HG03342 (cell line): Measurements from ENCODE around the gene SPINK5.

Experiments used
- ATAC-seq: cut with Tn5 transposase; IDR thresholded peaks from one replicate; pipeline ENCODE4 v1.9.1; 2021; ENCODE audit warnings: mild to moderate bottlenecking, moderate library complexity; ENCODE audit not compliant: unreplicated experiment

Gene SPINK5

DNA sequence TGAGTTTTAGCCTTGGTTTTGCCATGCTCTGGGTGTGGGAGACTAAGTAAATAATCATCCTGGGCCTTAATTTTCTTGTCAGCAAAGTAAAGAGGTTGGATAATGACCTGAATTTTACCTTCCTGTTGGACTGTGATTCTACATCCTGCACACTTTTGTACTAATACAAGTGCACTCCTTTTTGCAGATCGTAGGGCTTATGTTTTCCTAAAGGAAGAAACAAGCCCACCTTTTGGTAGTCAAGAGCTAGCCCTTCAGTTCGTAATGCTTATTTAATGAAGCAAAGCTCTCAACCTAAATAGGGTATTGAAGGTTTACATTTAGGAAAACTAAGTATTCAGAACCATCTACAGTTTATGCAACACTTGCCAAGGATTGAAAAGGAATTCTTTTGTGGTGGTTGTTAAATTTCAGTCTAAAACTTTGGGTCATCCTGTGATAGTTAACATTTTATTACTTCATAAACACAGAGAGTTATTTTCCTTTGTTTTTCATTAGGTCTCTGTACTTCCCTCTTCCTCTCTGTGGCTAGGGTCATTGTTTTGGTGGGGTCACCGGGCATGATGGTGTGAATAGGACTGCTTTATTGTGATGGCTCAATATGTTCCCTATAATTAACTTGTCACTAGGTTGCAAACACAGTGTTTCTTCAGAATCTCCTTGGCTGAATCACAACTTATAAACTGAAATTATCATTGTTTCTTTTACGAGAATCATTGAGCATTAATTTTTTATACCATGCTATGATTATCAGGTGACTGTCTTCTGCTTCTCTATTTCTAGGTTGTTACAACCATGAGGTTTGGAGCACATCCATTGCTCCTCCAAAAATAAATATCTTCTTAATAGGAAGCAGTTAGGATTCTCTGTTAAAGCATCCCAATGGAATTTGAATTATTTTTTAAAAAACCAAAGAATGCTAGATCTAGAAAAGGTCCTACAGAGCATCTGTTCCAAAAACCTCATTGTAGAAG, 28.5 kb downstream of the SPINK5 start:
- ATAC-seq: no peak

DNA sequence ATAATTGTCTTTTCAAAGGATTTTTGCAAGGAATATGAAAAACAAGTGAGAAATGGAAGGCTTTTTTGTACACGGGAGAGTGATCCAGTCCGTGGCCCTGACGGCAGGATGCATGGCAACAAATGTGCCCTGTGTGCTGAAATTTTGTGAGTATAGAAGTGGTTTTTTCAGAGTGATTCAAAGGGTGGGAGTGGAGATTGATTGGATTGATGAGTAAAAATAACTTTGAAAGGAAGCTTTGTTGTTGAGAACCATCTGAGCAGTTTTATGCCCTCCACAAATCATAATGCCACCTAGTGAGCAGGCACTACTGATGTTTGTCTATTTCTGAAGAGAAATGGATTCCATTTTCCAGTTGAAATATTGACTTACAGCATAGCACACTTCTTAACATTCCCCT, 30.6 kb downstream of the SPINK5 start:
- ATAC-seq: no peak

DNA sequence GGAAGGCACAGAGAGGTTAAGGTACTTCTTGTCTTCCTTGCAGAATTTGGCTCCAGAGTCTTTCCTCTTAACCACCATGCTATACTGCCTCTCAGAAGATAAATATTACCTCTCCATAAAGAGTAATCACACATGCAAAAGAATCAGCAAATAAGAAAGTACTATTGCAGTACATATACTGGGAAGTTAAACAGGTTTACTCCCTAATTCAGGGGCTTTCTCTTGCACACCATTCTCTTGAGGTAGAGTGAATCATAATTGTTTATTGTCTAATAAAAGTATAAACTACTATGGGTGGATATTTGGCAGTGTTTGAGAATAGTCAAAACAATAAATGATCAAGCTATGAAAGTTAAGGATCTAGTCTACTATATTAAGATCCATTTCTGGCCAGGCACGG, 40.4 kb downstream of the SPINK5 start:
- ATAC-seq: no peak

DNA sequence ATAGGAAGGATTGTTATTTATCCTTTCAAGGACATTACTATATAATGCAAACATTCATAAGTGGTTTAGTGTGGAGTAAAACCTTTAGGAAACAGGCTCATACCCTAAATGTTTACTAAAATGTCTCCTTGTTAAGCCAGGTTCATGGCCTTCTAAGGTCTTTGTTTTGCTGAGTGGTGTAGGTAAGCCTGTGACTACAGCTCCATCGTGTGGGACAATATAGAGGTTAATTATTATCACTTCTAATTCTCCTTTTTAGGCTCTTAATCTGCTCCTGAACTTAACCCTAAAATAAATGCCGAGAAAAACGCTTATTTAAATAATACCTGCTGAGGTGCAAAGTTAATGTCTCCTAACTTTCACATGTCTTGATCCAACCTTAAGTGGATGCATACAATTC, 43.8 kb downstream of the SPINK5 start:
- no peak for ATAC-seq

DNA sequence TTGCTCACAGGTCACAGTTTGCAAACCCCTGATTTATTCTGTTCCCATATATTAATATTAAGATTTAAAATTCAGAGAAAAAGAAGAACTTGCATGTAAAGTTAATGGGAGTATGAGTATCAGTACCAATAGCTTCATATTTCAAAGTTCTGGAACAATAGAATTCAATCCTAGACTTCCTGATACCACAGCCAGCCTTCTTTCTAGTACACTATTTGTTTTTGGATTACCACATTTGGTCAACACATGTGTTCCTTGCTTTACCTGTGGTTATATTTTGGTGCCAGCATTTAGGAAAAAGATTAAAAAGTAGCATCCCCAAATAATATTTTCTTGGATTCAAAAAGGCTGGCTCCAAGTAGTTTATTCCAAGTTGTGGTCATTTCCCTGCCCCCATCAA, 49.5 kb downstream of the SPINK5 start:
- no peak for ATAC-seq

DNA sequence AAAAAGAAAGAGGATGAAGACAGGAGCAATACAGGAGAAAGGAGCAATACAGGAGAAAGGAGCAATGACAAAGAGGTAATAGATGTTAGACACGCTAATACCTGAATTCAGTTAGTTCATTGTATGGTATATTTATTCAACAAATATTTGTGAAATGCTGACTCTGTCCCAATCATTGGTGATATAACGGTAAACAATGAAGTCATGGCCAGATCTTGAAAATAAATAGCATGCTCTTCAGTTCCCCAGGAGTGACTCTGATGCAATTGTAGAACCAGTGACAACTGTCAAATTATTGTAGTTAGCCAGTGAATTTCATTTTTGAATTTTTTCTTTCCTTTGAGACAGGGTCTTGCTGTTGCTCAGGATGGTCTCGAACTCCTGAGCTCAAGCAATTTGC, 56.5 kb downstream of the SPINK5 start:
- ATAC-seq: no peak

DNA sequence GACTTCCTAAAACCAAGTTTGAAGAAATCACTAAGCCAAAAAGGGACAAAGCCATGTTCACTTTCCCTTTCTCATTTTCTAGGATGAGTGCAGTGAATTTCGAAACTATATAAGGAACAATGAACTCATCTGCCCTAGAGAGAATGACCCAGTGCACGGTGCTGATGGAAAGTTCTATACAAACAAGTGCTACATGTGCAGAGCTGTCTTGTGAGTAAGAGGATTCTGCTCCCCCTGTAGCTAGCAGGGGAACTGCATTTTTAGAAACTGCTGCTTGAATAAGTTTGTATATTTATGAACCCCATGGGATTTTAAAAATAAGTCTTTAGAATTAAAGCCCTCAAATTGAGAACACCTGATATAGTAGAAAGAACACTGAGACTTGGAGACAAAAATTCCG, 61.9 kb downstream of the SPINK5 start:
- ATAC-seq: no peak

DNA sequence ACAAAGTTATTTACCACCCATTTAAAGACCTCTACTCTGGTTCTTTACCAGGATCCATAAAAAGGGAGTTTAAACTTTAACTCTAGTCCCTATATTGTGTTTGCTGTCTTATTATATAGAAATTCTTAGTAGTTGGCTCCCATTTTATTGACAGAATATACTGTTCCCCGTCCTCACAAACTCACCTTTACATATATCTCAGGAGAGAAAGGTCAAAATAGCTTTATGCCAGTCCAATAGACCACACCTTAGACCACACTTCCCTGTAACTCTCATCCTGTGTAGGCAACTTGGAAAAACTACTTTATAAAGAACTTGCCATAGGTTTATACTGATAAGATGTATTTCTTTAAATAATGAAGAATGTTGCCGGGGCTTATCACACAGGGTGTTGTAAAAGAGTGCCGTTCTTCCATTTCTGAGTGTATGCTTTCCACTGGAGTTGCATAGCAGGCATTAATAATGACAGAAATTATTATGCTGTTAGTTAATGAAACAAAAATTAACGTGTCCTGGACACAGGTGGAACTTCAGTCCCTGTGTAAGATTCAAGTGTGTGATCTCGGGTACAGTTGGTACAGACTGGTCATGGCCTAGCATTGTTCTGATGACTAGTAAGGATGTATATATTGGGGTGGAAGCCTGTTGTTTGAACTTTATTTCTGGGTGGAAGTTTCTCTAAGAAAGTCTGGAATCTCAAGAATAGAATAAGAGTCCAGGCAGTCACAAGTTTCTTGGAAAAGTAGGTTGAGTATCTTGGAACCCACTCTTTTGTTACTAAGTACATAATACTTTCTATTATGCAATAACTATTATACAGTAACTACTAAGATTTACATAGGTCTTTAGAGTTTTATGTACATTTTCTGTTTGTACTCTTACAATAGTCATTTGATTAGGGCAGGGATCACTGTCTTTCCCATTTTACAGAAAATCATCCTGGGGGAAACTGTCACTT, 71.6 kb downstream of the SPINK5 start:
- ATAC-seq: no peak

DNA sequence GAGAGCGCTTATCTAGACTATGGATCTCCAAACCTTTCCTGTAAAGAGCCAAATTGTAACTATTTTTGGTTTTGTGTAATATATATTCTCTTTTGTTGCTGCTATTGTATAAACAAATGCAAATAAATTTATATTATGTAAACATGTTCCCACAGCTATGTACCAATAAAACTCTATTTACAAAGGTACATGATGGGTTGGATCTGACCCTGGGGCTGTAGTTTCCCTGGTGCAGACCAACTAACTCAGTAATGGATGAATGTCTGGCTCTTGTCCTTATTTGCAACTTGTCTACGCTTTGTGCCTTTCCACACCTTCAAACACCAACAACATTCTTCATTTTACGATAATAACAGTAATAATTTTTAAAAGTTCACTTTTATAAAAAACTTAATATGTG, 77.1 kb downstream of the SPINK5 start:
- ATAC-seq: no peak

DNA sequence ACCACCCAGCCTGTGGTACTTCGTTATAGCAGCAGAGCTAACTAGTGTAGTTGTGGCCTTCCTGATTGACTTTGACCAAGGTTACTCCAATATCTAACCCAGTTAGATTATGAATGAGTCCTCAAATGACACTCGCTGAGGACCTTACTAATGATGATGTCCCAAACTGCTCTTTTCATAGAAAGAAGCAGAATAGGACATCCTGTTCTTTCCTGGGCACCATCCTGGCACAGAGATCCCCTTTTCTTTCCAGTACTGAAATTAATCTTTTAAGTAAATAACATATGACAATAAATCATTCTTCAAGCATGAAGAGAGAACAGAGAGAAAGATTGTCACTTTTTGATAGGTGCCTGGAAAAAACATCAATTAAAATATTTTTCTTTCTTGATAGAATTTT, 77.9 kb downstream of the SPINK5 start:
- no peak for ATAC-seq

DNA sequence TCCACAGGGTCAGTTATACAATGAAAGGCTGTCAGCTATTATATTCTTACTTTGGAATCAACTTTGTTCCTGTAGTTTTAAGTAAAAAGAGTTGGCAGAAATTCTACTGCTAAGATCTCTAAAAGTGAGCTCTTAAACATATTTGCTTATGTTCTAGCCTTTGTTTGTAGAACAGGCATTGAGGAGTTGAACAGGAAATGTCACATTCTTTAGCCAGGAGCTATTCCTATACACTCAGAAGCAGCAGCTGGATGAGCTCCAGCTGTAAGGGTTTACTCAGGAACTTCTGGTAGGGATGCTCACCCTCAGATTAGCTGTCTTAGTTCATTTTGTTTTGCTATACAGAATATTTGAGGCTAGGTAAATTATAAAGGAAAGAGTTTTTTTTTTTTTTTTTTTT, 82.1 kb downstream of the SPINK5 start:
- ATAC-seq: no peak

DNA sequence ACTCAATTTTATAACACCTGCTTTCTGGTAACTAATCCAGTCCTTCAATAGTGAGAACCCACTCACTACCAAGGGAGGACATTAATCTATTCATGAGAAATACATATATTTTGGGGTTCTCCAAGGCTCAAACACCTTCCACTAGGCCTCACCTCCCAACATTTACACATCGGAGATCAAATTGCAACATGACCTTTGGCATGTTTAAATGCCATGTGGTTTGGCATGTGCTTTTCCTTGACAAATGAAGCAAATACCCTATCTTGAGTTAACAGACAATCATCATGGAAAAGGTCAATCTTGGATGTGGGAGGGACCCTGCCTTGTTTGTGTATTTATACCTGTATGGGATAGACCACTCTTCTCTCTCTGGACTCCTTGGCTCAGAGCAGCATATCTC, 82.7 kb downstream of the SPINK5 start:
- ATAC-seq: no peak

DNA sequence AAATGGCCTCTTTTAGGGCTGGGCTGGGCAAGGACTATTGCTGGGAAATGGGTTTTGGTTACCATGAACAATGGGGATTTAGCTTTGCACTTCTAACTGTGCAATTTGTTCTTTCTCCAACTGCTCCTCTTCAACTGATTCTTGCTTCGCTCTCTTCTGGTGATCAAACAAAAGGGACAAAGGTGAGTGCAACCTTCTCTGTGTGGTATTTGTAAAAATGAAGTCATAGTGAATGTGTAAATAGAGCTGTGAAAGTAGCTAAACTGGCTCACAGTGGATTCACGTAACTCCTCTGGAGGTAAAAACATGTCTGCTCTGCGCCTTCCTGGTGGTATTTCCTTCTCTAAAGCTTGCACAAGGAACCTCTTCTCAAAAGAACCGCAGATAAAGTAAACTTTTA, 83.6 kb downstream of the SPINK5 start:
- no peak for ATAC-seq

DNA sequence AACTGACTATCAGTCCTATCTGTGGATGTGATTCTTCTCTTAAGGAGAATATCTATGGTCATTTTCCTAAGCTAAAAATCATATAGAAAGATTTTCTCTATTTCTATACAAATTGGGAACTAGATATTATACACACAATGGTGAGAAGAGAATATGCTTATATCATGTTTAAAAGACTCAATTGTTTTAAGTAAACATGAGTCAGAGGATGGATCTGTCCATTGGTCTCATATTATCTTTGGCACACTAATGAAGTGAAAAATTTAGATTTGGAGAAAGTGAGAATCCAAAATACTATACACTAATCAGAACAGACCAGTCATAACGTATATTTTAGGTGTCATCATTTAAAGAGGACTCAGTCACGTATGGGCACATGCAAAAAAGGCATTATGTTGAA, 88.1 kb downstream of the SPINK5 start:
- no peak for ATAC-seq

DNA sequence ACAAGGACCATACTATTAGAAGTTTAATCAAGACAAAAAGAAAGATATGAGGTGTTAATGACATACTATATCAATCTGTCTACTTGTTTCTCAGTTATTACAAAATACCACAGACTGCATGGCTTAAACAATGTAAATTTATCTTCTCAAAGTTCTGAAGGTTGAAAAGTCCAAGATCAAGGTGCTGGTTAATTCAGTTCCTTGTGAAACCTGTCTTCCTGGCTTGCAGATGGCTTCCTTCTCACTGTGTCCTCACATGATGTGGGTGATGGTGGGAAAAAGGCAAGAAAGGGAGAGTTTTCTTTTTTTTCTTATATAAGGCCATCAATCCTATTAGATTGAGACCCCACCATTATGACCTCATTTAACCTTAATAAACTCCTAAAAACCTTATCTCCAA, 89.0 kb downstream of the SPINK5 start:
- no peak for ATAC-seq

DNA sequence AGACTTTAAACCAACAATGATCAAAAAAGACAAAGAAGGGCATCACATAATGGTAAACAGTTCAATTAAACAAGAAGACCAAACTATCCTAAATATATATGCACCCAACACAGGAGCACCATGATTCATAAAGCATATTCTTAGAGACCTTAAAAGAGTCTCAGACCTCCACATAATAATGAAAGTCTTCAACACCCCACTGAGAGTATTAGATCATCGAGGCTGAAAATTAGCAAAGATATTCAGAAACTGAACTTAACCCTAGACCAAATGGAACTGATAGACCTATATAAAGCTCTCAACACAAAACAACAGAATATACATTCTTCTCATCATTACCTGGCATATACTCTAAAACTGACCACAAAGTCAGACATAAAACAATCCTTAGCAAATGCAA, 92.8 kb downstream of the SPINK5 start:
- no peak for ATAC-seq

DNA sequence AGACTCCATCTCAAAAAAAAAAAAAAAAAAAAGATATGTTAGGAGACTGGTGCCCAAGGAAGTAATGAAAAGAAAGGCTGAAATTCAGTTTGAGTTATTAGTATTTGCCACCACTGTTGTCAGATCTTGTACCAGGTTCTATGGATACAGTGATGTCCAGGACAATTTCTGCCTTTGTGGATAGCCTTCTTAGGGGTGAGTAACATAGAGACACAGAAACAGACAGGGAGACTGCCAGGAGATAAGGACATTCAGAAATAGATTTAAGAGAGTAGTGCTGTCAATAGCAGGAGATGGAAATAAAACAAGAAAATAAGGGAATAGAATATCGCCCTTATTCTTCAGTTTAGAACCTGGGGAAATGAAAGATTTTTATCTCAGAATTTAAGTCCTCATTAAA, 98.3 kb downstream of the SPINK5 start:
- no peak for ATAC-seq

DNA sequence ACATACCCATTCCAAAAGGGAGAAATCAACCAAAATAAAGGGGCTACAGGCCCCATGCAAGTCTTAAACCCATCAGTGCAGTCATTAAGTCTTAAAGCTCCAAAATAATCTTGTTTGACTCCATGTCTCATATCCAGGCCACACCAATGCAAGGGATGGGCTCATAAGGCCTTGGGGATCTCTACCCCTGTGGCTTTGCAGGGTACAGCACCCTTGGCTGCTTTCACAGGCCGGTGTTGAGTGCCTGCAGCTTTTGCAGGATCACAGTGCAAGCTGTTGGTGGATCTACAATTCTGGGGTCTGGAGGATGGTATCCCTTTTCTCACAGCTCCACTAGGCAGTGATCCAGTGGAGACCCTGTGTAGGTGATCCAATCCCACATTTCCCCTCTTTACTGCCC, 99.6 kb downstream of the SPINK5 start:
- ATAC-seq: no peak

DNA sequence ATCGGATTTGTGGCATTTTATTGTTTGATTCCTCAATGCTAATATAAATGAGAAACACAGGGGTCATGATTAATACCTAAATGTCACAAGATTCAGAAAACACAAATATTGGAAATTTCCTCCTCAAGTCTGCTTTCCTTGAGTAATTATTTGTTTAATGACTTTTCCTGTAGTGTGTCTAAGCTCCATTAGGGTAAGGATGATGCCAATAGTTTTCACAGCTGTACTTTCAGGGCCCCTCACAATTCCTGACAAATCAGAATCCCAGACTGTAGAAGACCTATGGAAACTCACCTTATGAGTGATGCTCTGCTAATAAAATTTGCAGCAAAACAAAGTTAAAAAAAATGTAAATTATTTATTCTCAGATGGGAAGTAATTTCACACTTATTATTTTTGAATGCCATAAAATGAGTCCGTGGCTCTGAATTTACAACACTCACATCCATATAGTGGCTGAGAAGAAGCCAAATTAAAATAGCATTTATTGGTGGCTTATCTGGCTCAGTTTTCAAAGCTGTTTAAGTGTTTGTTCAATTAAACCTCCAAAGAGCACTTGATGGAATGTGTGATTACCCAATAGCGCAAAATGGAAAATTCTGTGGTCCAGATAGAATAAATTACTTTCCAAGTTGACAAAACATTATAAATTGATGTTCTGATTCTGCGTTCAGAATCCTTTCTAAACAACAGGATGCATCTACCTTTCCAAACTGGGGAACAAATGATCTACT, 102.9 kb downstream of the SPINK5 start:
- ATAC-seq: no peak

DNA sequence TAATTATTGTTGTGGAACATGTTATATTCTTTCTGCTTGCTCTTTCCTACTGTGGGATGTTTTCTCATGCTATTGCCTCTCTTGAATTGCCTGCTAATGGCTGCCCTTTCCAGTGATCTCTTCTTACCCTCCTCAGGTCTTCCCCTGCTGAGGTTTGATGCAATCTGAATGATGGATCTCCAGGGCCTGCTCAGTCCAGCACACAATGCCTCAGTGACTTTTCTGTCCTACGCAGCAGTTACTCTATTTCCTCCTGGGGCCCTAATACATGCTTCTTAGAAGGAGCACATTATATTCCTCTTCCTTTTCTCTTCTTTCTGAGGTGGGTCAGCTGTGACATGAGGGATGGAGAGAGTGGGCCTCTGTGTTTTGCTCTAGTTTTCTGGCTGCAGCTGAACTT, 104.5 kb downstream of the SPINK5 start, which contains the start of gene SPINK14:
TSS of gene SPINK14 (plus strand) at position 301 of the 400 bp plus-strand sequence. CDS start 1,187 bp downstream, outside the sequence.
- no peak for ATAC-seq

DNA sequence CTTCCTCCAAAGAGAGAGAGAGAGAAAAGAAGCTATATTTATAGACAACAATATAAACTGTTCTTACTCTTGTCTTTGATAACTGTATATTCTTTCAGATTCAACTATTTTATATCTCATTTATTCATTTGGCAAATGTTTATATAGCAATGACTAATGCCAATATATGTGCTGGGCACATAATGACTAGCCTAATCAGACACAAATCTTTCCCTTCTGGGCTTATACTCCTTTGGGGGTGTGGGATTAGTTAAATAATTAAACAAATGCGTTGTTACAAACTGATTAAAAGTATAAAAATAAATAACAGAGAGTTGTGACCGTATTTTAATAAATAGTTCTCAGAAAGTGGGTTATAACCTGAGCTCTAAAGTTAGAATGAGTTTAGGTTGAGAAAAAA, 108.6 kb downstream of the SPINK5 start:
- no peak for ATAC-seq
